HCT116 (cell line): ENCODE measurements around the gene CRTC1. TPM values are rescaled to one million over a fixed set of nuclear protein-coding genes. Genes with fewer than 3 reads are reported as not detected.

Experiments used
- ATAC-seq: fragments of 200-7000 bp; cut with Tn5 transposase; 2 replicates; pipeline ENCODE4 v1.9.1; 2020; ENCODE audit warnings: mild to moderate bottlenecking, moderate library complexity
- BruUV-seq: library from RNA; stranded (reverse); fragments of 400-500 nt; replicated peaks from 2 replicates; lab custom pipeline; 2021; lab: Mats Ljungman, UMichigan
- CTCF ChIA-PET: fragments of 300-600 bp; sonication (Branson Sonifier 250); formaldehyde crosslinking; loops from one replicate; lab custom pipeline; 2021; ENCODE audit warnings: antibody characterized with exemption; lab: Charles Lee
- POLR2A ChIA-PET: fragments of 300-600, 350-600 bp; sonication (Branson Sonifier 250); formaldehyde crosslinking; loops from one replicate; lab custom pipeline; 2021; ENCODE audit warnings: antibody characterized with exemption; lab: Charles Lee
- RAD21 ChIA-PET, 2 experiments: fragments of 300-600 bp; sonication (Branson Sonifier 250); formaldehyde crosslinking; loops; one replicate each; lab custom pipeline; 2023; ENCODE audit warnings: low total read pairs in 2 of 2; ENCODE audit not compliant: uncharacterized antibody in 2 of 2, unreplicated experiment in 2 of 2, low non-redundant PET in 1 of 2; lab: Charles Lee
- DNase-seq: peaks from one replicate; pipeline ENCODE4 v3.0.0-alpha.2; 2010; ENCODE audit warnings: low read depth, low spot score
- H2AFZ ChIP-seq: fragments of 200-600 bp; shearing (Covaris generic), sonication (generic); 2 replicates; pipeline ENCODE4 v1.6.1; 2017; ENCODE audit warnings: low read depth, mixed run types, mixed read lengths, antibody characterized with exemption, low read length; ENCODE audit not compliant: poor library complexity, severe bottlenecking
- H3K27ac ChIP-seq: 2 replicates; pipeline ENCODE4 v1.5.1; 2012; ENCODE audit warnings: low read depth, low read length
- H3K27me3 ChIP-seq: fragments of 200-600 bp; sonication (generic); 2 replicates; pipeline ENCODE4 v1.6.1; 2016; ENCODE audit warnings: mixed run types, low read length, mixed read lengths; ENCODE audit not compliant: insufficient read depth
- H3K36me3 ChIP-seq, 2 experiments: fragments of 200-500 bp in 1 of 2; fragments of 200-600 bp in 1 of 2; sonication (Bioruptor generic) in 1 of 2; sonication (generic) in 1 of 2; 2 replicates each; pipeline versions ENCODE4 v1.5.1 to v1.6.1; 2014 to 2016; ENCODE audit warnings: low read length in 2 of 2, inconsistent platforms in 1 of 2, mixed read lengths in 1 of 2, mixed run types in 1 of 2; ENCODE audit not compliant: insufficient read depth in 2 of 2, control insufficient read depth in 1 of 2
- H3K4me1 ChIP-seq, 2 experiments: fragments of 200-600 bp in 1 of 2; sonication (generic) in 1 of 2; 2 replicates each; pipeline versions ENCODE4 v1.5.1 to v1.6.1; 2012 to 2017; ENCODE audit warnings: low read length in 2 of 2, inconsistent platforms in 1 of 2, mild to moderate bottlenecking in 1 of 2, mixed read lengths in 1 of 2, mixed run types in 1 of 2, moderate library complexity in 1 of 2; ENCODE audit not compliant: insufficient read depth in 2 of 2, control insufficient read depth in 1 of 2
- H3K4me2 ChIP-seq: fragments of 200-600 bp; sonication (generic); 2 replicates; pipeline ENCODE4 v1.6.1; 2017; ENCODE audit warnings: mixed run types, low read length, mixed read lengths
- H3K4me3 ChIP-seq, 2 experiments: fragments of 200-600 bp in 1 of 2; sonication (generic) in 1 of 2; replicated peaks in 1 of 2; 2 replicates each; pipeline ENCODE4 v1.5.1; 2011 to 2016; ENCODE audit warnings: low read length in 2 of 2, control low read depth in 1 of 2, low read depth in 1 of 2, mild to moderate bottlenecking in 1 of 2, mixed read lengths in 1 of 2, mixed run types in 1 of 2
- H3K79me2 ChIP-seq: fragments of 200-600 bp; sonication (generic); 2 replicates; pipeline ENCODE4 v1.6.1; 2017; ENCODE audit warnings: mild to moderate bottlenecking, mixed run types, low read length, moderate library complexity, mixed read lengths; ENCODE audit not compliant: insufficient read depth
- H3K9ac ChIP-seq: fragments of 200-600 bp; sonication (generic); 2 replicates; pipeline ENCODE4 v1.6.1; 2016; ENCODE audit warnings: low read length, mixed read lengths
- H3K9me2 ChIP-seq: fragments of 200-600 bp; sonication (generic), shearing (Covaris generic); 2 replicates; pipeline ENCODE4 v1.6.1; 2017; ENCODE audit warnings: mixed run types, mild to moderate bottlenecking, moderate library complexity; ENCODE audit not compliant: insufficient read depth
- H3K9me3 ChIP-seq, 2 experiments: fragments of 200-500 bp in 1 of 2; fragments of 200-600 bp in 1 of 2; sonication (Bioruptor generic) in 1 of 2; sonication (generic) in 1 of 2; 2 replicates each; pipeline ENCODE4 v1.6.1; 2014 to 2017; ENCODE audit warnings: low read length in 2 of 2, mixed read lengths in 2 of 2, inconsistent platforms in 1 of 2, low read depth in 1 of 2, mild to moderate bottlenecking in 1 of 2, mixed run types in 1 of 2, moderate library complexity in 1 of 2; ENCODE audit not compliant: control insufficient read depth in 1 of 2, insufficient read depth in 1 of 2
- H4K20me1 ChIP-seq: fragments of 200-600 bp; sonication (generic), shearing (Covaris generic); 2 replicates; pipeline ENCODE4 v1.6.1; 2017; ENCODE audit warnings: mixed run types, mild to moderate bottlenecking, moderate library complexity; ENCODE audit not compliant: insufficient read depth
- CBX3 ChIP-seq: IDR thresholded peaks from 2 replicates; pipeline ENCODE4 v1.6.1; 2012; ENCODE audit warnings: low read depth
- CEBPB ChIP-seq: IDR thresholded peaks from 2 replicates; pipeline ENCODE4 v1.6.1; 2012; ENCODE audit warnings: low read depth
- ELF1 ChIP-seq: IDR thresholded peaks from 2 replicates; pipeline ENCODE4 v1.6.1; 2012; ENCODE audit warnings: low read depth, borderline replicate concordance
- EZH2 ChIP-seq: fragments of 200-600 bp; sonication (generic); IDR thresholded peaks from 2 replicates; pipeline ENCODE4 v1.6.1; 2017; ENCODE audit warnings: antibody characterized with exemption, mixed run types
- EZH2phosphoT487 ChIP-seq: fragments of 200-600 bp; IDR thresholded peaks from 2 replicates; pipeline ENCODE4 v1.6.1; 2018; ENCODE audit warnings: antibody characterized with exemption, borderline replicate concordance
- FOSL1 ChIP-seq: IDR thresholded peaks from 2 replicates; pipeline ENCODE4 v1.6.1; 2012; ENCODE audit warnings: low read depth
- POLR2A ChIP-seq: IDR thresholded peaks from 2 replicates; pipeline ENCODE4 v1.7.0; 2011; ENCODE audit warnings: borderline replicate concordance; ENCODE audit not compliant: insufficient read depth, insufficient read length; ENCODE audit errors: extremely low read depth
- POLR2AphosphoS5 ChIP-seq: IDR thresholded peaks from 2 replicates; pipeline ENCODE4 v1.6.1; 2011; ENCODE audit warnings: mild to moderate bottlenecking, low read depth, low read length, moderate library complexity
- RAD21 ChIP-seq: IDR thresholded peaks from 2 replicates; pipeline ENCODE4 v1.6.1; 2012; ENCODE audit warnings: low read depth, mild to moderate bottlenecking
- SIN3A ChIP-seq: IDR thresholded peaks from 2 replicates; pipeline ENCODE4 v1.6.1; 2012; ENCODE audit warnings: low read depth
- SRF ChIP-seq: IDR thresholded peaks from 2 replicates; pipeline ENCODE4 v1.6.1; 2012; ENCODE audit warnings: low read depth
- TCF7L2 ChIP-seq: IDR thresholded peaks from 2 replicates; pipeline ENCODE4 v1.7.0; 2011; ENCODE audit warnings: borderline replicate concordance, inconsistent platforms; ENCODE audit not compliant: insufficient read depth, insufficient read length; ENCODE audit errors: extremely low read depth
- ZFX ChIP-seq: fragments of 450-650 bp; IDR thresholded peaks from 2 replicates; pipeline ENCODE4 v1.6.1; 2017
- intact Hi-C: fragments of 100-400 bp; cut with micrococcal nuclease; formaldehyde crosslinking; loops from 2 replicates; pipeline ENCODE4 v1.10.0; 2022
- total RNA-seq: library from RNA; stranded (reverse); gene quantifications from one replicate; pipeline ENCODE4 v1.2.1, GENCODE V29; 2021; ENCODE audit not compliant: unreplicated experiment
- TF ChIP-seq, protein P1 (sequence below), 3 experiments: fragments of 200-600 bp in 1 of 3; sonication (generic) in 1 of 3; IDR thresholded peaks in 2 of 3; conservative IDR thresholded peaks in 1 of 3; 2 replicates each; pipeline ENCODE4 v1.5.1; 2012 to 2017; ENCODE audit warnings: low read depth in 2 of 3, low read length in 2 of 3, antibody characterized with exemption in 1 of 3, borderline replicate concordance in 1 of 3, control low read depth in 1 of 3, mild to moderate bottlenecking in 1 of 3, mixed read lengths in 1 of 3, mixed run types in 1 of 3, moderate library complexity in 1 of 3; ENCODE audit not compliant: insufficient read depth in 1 of 3
- TF ChIP-seq, protein P2 (sequence below): IDR thresholded peaks from 2 replicates; pipeline ENCODE4 v1.6.1; 2011; ENCODE audit warnings: mild to moderate bottlenecking, low read length, moderate library complexity; ENCODE audit not compliant: insufficient replicate concordance; ENCODE audit errors: extremely low read depth

The CRTC1 gene
- total RNA-seq, 1 experiment from 2014 or later, result 14.9 TPM

DNA sequence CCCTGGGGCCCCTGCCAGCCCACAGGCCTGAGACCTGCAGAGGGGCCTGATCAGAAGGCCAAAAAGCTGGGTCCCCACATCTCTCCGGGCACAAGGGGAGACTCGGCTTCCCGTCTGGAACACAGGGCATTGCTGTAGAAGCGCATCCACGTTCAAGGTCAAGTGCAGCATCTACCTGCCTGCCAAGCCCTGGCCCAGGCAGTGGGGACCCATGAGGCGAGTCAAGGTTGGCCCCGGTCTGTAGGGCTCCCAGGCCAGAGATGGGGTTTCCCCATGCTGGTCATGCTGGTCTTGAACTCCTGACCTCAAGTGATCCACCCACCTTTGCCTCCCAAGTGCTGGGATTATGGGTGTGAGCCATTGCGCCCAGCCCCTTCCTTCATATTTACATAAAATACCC lies 121.2 kb downstream of the CRTC1 start:
- no peak overlapping the region for H3K4me3 ChIP-seq
- no peaks in the 10 kb centered on the region for H4K20me1 ChIP-seq
- intact Hi-C loops, result no loop called here
- ATAC-seq (no peak), DNase-seq (no peak)
- no peaks in the 10 kb centered on the region for H3K9me3 ChIP-seq
- H3K36me3 ChIP-seq, result no peaks in the 10 kb centered on the region
- CTCF ChIA-PET, result no interaction called here
- H3K4me2 ChIP-seq, result no peak overlapping the region
- POLR2A ChIA-PET, result no interaction called here
- H3K9ac ChIP-seq, result no peak overlapping the region
- no peaks in the 10 kb centered on the region for H3K79me2 ChIP-seq
- RAD21 ChIA-PET, result no interaction called here
- H3K9me2 ChIP-seq, result no peaks in the 10 kb centered on the region
- no peaks in the 10 kb centered on the region for H3K4me1 ChIP-seq
- no peak for TF ChIP-seq TCF7L2
- no peak for TF ChIP-seq SIN3A
- TF ChIP-seq SRF, result no peak
- TF ChIP-seq CBX3, result no peak
- no peak for TF ChIP-seq CEBPB
- TF ChIP-seq ELF1, result no peak
- no peak for TF ChIP-seq FOSL1
- TF ChIP-seq, protein P1, sequence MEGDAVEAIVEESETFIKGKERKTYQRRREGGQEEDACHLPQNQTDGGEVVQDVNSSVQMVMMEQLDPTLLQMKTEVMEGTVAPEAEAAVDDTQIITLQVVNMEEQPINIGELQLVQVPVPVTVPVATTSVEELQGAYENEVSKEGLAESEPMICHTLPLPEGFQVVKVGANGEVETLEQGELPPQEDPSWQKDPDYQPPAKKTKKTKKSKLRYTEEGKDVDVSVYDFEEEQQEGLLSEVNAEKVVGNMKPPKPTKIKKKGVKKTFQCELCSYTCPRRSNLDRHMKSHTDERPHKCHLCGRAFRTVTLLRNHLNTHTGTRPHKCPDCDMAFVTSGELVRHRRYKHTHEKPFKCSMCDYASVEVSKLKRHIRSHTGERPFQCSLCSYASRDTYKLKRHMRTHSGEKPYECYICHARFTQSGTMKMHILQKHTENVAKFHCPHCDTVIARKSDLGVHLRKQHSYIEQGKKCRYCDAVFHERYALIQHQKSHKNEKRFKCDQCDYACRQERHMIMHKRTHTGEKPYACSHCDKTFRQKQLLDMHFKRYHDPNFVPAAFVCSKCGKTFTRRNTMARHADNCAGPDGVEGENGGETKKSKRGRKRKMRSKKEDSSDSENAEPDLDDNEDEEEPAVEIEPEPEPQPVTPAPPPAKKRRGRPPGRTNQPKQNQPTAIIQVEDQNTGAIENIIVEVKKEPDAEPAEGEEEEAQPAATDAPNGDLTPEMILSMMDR (IDR thresholded peaks at IDR 0.05 in 2 of 3, conservative IDR thresholded peaks at IDR 0.05 in 1 of 3; ENCODE audit: borderline replicate concordance in 1 of 3, insufficient read depth in 1 of 3, low read depth in 2 of 3, low read length in 2 of 3), result no peak
- no peak for TF ChIP-seq POLR2AphosphoS5
- no peaks in the 10 kb centered on the region for H3K27me3 ChIP-seq
- BruUV-seq, result no TSS peak
- no peak overlapping the region for H2AFZ ChIP-seq
- no peak overlapping the region for H3K27ac ChIP-seq

DNA sequence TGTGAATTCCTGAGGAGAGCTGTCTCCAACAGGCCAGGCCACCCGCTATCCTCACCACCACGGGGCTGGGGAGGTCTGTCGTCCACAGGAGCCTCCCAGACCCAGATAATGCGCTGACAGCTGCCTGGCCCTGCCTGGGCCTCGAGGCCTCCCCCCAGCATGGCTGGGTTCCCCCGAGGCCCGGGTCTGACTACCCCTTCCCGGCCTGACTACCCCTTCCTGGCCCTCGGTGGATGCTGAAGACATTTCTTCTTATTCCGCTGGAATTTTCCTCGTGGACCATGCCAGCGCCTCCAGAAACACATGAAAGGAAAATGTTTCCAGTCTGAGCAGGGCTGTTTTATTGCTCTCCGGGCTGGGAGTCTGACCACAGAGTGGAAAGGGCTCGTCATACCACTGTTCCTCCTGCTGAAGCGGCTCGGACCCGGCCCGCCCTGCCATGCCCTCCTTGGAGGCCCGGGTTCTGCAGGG lies 124.4 kb downstream of the CRTC1 start:
- POLR2A ChIA-PET, result no interaction called here
- DNase-seq, result no peak
- TF ChIP-seq RAD21, result no peak
- no peak for TF ChIP-seq EZH2phosphoT487
- TF ChIP-seq, protein P1 (IDR thresholded peaks at IDR 0.05 in 2 of 3, conservative IDR thresholded peaks at IDR 0.05 in 1 of 3; ENCODE audit: borderline replicate concordance in 1 of 3, insufficient read depth in 1 of 3, low read depth in 2 of 3, low read length in 2 of 3), result no peak
- TF ChIP-seq EZH2, result no peak
- TF ChIP-seq POLR2A, result no peak
- TF ChIP-seq ZFX, result no peak
- TF ChIP-seq, protein P2, sequence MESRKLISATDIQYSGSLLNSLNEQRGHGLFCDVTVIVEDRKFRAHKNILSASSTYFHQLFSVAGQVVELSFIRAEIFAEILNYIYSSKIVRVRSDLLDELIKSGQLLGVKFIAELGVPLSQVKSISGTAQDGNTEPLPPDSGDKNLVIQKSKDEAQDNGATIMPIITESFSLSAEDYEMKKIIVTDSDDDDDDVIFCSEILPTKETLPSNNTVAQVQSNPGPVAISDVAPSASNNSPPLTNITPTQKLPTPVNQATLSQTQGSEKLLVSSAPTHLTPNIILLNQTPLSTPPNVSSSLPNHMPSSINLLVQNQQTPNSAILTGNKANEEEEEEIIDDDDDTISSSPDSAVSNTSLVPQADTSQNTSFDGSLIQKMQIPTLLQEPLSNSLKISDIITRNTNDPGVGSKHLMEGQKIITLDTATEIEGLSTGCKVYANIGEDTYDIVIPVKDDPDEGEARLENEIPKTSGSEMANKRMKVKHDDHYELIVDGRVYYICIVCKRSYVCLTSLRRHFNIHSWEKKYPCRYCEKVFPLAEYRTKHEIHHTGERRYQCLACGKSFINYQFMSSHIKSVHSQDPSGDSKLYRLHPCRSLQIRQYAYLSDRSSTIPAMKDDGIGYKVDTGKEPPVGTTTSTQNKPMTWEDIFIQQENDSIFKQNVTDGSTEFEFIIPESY, result no peak
- no peak for TF ChIP-seq CBX3
- TF ChIP-seq POLR2AphosphoS5, result no peak

More for the DNA sequence above, 124.4 kb downstream of the CRTC1 start:
- Histone ChIP-seq H2AFZ (no peak overlapping the region), H3K4me2 (no peak overlapping the region), H3K9ac (no peak overlapping the region), H4K20me1 (no peaks in the 10 kb centered on the region), H3K27me3 (no peaks in the 10 kb centered on the region), H3K4me3 (no peak overlapping the region), H3K36me3 (no peaks in the 10 kb centered on the region), H3K9me2 (no peaks in the 10 kb centered on the region), H3K9me3 (no peaks in the 10 kb centered on the region), H3K4me1 (no peaks in the 10 kb centered on the region), H3K79me2 (no peaks in the 10 kb centered on the region), H3K27ac (no peak overlapping the region)
- intact Hi-C loops, result no loop called here
- CTCF ChIA-PET, result no interaction called here
- RAD21 ChIA-PET, result no interaction called here
- ATAC-seq, result no peak
- no TSS peak for BruUV-seq
